CD14-positive monocyte (primary cell): ENCODE measurements around the gene PIH1D2. TPM values are rescaled to one million over a fixed set of nuclear protein-coding genes. Genes with fewer than 3 reads are reported as not detected.

Experiments used
- DNase-seq, 3 donors: peaks; one replicate each; pipeline ENCODE4 v3.0.0-alpha.2; 2011 to 2022
- H2AFZ ChIP-seq: 2 replicates; pipeline ENCODE4 v1.6.0; 2012; ENCODE audit warnings: mild to moderate bottlenecking, low read depth, low read length, inconsistent platforms; ENCODE audit not compliant: insufficient read depth, poor library complexity, severe bottlenecking
- H3K27ac ChIP-seq, 2 donors: 1 replicate in 1 of 2; 2 replicates in 1 of 2; pipeline ENCODE4 v1.5.1; 2012 to 2013; ENCODE audit warnings: low read length in 2 of 2, control low read depth in 1 of 2, inconsistent platforms in 1 of 2, low read depth in 1 of 2, mild to moderate bottlenecking in 1 of 2
- H3K27me3 ChIP-seq, 2 donors: one replicate each; pipeline versions ENCODE4 v1.6.0 to v1.6.1; 2011 to 2013; ENCODE audit warnings: low read length in 2 of 2; ENCODE audit not compliant: control insufficient read depth in 2 of 2, insufficient read depth in 2 of 2
- H3K36me3 ChIP-seq, 2 donors: replicated peaks in 1 of 2; 1 replicate in 1 of 2; 2 replicates in 1 of 2; pipeline versions ENCODE4 v1.5.1 to v1.6.1; 2012 to 2013; ENCODE audit warnings: low read length in 2 of 2, control low read depth in 1 of 2, inconsistent platforms in 1 of 2, mild to moderate bottlenecking in 1 of 2; ENCODE audit not compliant: insufficient read depth in 2 of 2, control insufficient read depth in 1 of 2
- H3K4me1 ChIP-seq, 2 donors: 1 replicate in 1 of 2; 2 replicates in 1 of 2; pipeline versions ENCODE4 v1.5.1 to v1.6.1; 2012 to 2013; ENCODE audit warnings: low read length in 2 of 2, control low read depth in 1 of 2, inconsistent platforms in 1 of 2, mild to moderate bottlenecking in 1 of 2, moderate library complexity in 1 of 2; ENCODE audit not compliant: insufficient read depth in 2 of 2, control insufficient read depth in 1 of 2
- H3K4me2 ChIP-seq: replicated peaks from 2 replicates; pipeline ENCODE3; 2012; ENCODE audit warnings: low read length, moderate library complexity, mild to moderate bottlenecking; ENCODE audit not compliant: poor library complexity, severe bottlenecking; ENCODE audit errors: extremely low read depth
- H3K4me3 ChIP-seq, 3 experiments: fragments of 200-600 bp in 1 of 3; sonication (generic) in 1 of 3; replicated peaks in 1 of 3; 1 replicate in 2 of 3; 2 replicates in 1 of 3; pipeline ENCODE4 v1.5.1; 2011 to 2013; ENCODE audit warnings: low read length in 3 of 3, mild to moderate bottlenecking in 3 of 3, control low read depth in 2 of 3, low read depth in 2 of 3, inconsistent platforms in 1 of 3, moderate library complexity in 1 of 3
- H3K79me2 ChIP-seq: 2 replicates; pipeline ENCODE4 v1.6.0; 2012; ENCODE audit warnings: mild to moderate bottlenecking, control low read depth, inconsistent platforms, low read length, moderate library complexity; ENCODE audit not compliant: insufficient read depth
- H3K9ac ChIP-seq: 2 replicates; pipeline ENCODE4 v1.6.0; 2017; ENCODE audit warnings: low read length, mild to moderate bottlenecking; ENCODE audit not compliant: insufficient read depth, poor library complexity, severe bottlenecking
- H3K9me3 ChIP-seq, 2 donors: replicated peaks in 1 of 2; 1 replicate in 1 of 2; 2 replicates in 1 of 2; pipeline versions ENCODE4 v1.5.1 to v1.6.1; 2012 to 2013; ENCODE audit warnings: low read length in 2 of 2, control low read depth in 1 of 2; ENCODE audit not compliant: control insufficient read depth in 1 of 2, insufficient read depth in 1 of 2
- H4K20me1 ChIP-seq: 2 replicates; pipeline ENCODE4 v1.6.0; 2012; ENCODE audit warnings: mild to moderate bottlenecking, low read length, control low read depth, moderate library complexity; ENCODE audit not compliant: insufficient read depth
- H3K27ac Mint-ChIP-seq, 7 donors: one replicate each; pipeline ENCODE4 v1.8.0; 2020; ENCODE audit warnings: mild to moderate bottlenecking in 7 of 7, mixed read lengths in 7 of 7, moderate library complexity in 6 of 7, inconsistent platforms in 2 of 7
- H3K27me3 Mint-ChIP-seq, 3 donors: one replicate each; pipeline ENCODE4 v1.8.0; 2021 to 2022; ENCODE audit warnings: low read depth in 3 of 3, mild to moderate bottlenecking in 3 of 3, mixed read lengths in 3 of 3, moderate library complexity in 3 of 3, inconsistent platforms in 1 of 3
- H3K36me3 Mint-ChIP-seq, 2 donors: one replicate each; pipeline ENCODE4 v1.8.0; 2020; ENCODE audit warnings: mixed read lengths in 2 of 2, inconsistent platforms in 1 of 2, mild to moderate bottlenecking in 1 of 2
- H3K4me1 Mint-ChIP-seq: one replicate; pipeline ENCODE4 v1.8.0; 2020; ENCODE audit warnings: mild to moderate bottlenecking, mixed read lengths
- H3K4me3 Mint-ChIP-seq, 2 donors: one replicate each; pipeline ENCODE4 v1.8.0; 2020; ENCODE audit warnings: mild to moderate bottlenecking in 2 of 2, mixed read lengths in 2 of 2, moderate library complexity in 1 of 2
- H3K9me3 Mint-ChIP-seq, 7 donors: one replicate each; pipeline ENCODE4 v1.8.0; 2020 to 2022; ENCODE audit warnings: mixed read lengths in 7 of 7, mild to moderate bottlenecking in 6 of 7, moderate library complexity in 6 of 7, inconsistent platforms in 2 of 7
- CTCF ChIP-seq: fragments of 200-600 bp; IDR thresholded peaks from one replicate; pipeline ENCODE4 v1.8.0; 2022; ENCODE audit warnings: antibody characterized with exemption, mild to moderate bottlenecking
- WGBS: methylation state at CpG from one replicate; pipeline ENCODE4 v1.1.5; 2013; ENCODE audit warnings: missing lambda C conversion rate; ENCODE audit not compliant: insufficient coverage; 5-methylcytosine and 5-hydroxymethylcytosine counted together
- intact Hi-C, 2 donors: fragments of 100-400 bp; cut with micrococcal nuclease; formaldehyde crosslinking; loops; one replicate each; pipeline versions ENCODE4 v1.15.0 to v1.15.1; 2023
- polyA plus RNA-seq, 3 donors: library from polyadenylated mRNA; depleted of rRNA in 1 of 3; unstranded in 2 of 3; stranded (reverse) in 1 of 3; fragments of 300-500 nt in 2 of 3; fragments of >200 nt in 1 of 3; fragmentation: Illumina TruSeq in 2 of 3; gene quantifications; 1 replicate in 2 of 3; 2 replicates in 1 of 3; pipeline ENCODE4 v1.2.3, GENCODE V29; 2012 to 2021

PIH1D2 gene
- polyA plus RNA-seq, 3 donors = not detected

GRCh38 chr11:112113539-112114457, 40.0 kb upstream of the PIH1D2 start:
- Histone ChIP-seq H3K4me2 (no peak overlapping the region), H3K4me3 (no peak overlapping the region), H3K27me3 (no peaks in the 10 kb centered on the region), H3K36me3 (no peaks in the 10 kb centered on the region), H3K9me3 (no peaks in the 10 kb centered on the region), H3K4me1 (peaks cover 10 to 15% of the 10 kb centered on the region in 2 donors), H3K79me2 (no peaks in the 10 kb centered on the region), H3K27ac (no peak overlapping the region), H4K20me1 (no peaks in the 10 kb centered on the region), H3K9ac (no peak overlapping the region), H2AFZ (peak overlapping the region; percentile 6)
- Mint-ChIP-seq H3K27ac (peak overlapping the region in 3 of 7 donors; percentile 21 to 77 (median 35)), H3K4me1 (peaks cover 19% of the 10 kb centered on the region), H3K36me3 (peaks cover 4 to 6% of the 10 kb centered on the region in 2 donors), H3K4me3 (no peak overlapping the region), H3K27me3 (peaks cover 0 to 2% (median 0%) of the 10 kb centered on the region in 3 donors), H3K9me3 (peaks cover 0 to 4% (median 0%) of the 10 kb centered on the region in 7 donors)
- peak; percentile 80 for TF ChIP-seq CTCF
- intact Hi-C loops = loop anchor here (5.0 to 10.0 kb wide), 2 partner anchors 64 to 171 kb away; partner anchors contain the start of gene BCO2 (in 2 of the 2)
- peak; percentile 36 to 72 (median 72) for DNase-seq
- 91% methylated on average over 1 of the region's 6 CpGs for WGBS

GRCh38 chr11:112106070-112106469, 32.3 kb upstream of the PIH1D2 start:
- Mint-ChIP-seq H3K4me1 (peaks cover 11% of the 10 kb centered on the region), H3K36me3 (peaks cover 15 to 18% of the 10 kb centered on the region in 2 donors), H3K27me3 (no peaks in the 10 kb centered on the region), H3K9me3 (peaks cover 0 to 3% (median 0%) of the 10 kb centered on the region in 7 donors), H3K27ac (no peak overlapping the region), H3K4me3 (no peak overlapping the region)
- Histone ChIP-seq H4K20me1 (no peaks in the 10 kb centered on the region), H3K4me2 (no peak overlapping the region), H3K9ac (no peak overlapping the region), H2AFZ (no peak overlapping the region), H3K9me3 (no peaks in the 10 kb centered on the region), H3K27ac (no peak overlapping the region), H3K4me3 (no peak overlapping the region), H3K36me3 (peaks cover 6 to 9% of the 10 kb centered on the region in 2 donors), H3K27me3 (no peaks in the 10 kb centered on the region), H3K79me2 (peaks cover 2% of the 10 kb centered on the region), H3K4me1 (peaks cover 15 to 18% of the 10 kb centered on the region in 2 donors)
- no peak for TF ChIP-seq CTCF
- no CpG with 5 or more reads among the region's 8 CpGs for WGBS
- intact Hi-C loops = no loop called here
- DNase-seq = no peak
